Breast epithelium (tissue), 4 donors: ENCODE data around the gene DNMT3L. TPM values are rescaled to one million over a fixed set of nuclear protein-coding genes. Genes with fewer than 3 reads are reported as not detected.

ENCODE experiments used
- DNase-seq, 2 donors: peaks; one replicate each; pipeline ENCODE4 v3.0.0-alpha.2; 2019; ENCODE audit warnings: low spot score in 2 of 2
- H3K27ac ChIP-seq, 2 donors: fragments of 200-600 bp; sonication (generic) in 1 of 2; one replicate each; pipeline ENCODE4 v1.5.1; 2016 to 2019; ENCODE audit warnings: mild to moderate bottlenecking in 1 of 2
- H3K27me3 ChIP-seq, 2 donors: fragments of 200-600 bp; sonication (generic) in 1 of 2; one replicate each; pipeline versions ENCODE4 v1.5.1 to v1.6.0; 2017 to 2019; ENCODE audit warnings: control low read depth in 1 of 2, mild to moderate bottlenecking in 1 of 2
- H3K36me3 ChIP-seq: fragments of 200-600 bp; one replicate; pipeline ENCODE4 v1.5.1; 2019
- H3K4me1 ChIP-seq, 2 donors: fragments of 200-600 bp; sonication (generic); one replicate each; pipeline ENCODE4 v1.5.1; 2016 to 2019; ENCODE audit warnings: control low read depth in 1 of 2
- H3K4me3 ChIP-seq, 3 donors: fragments of 200-600 bp; sonication (generic); 1 replicate in 2 of 3; 2 replicates in 1 of 3; pipeline ENCODE4 v1.5.1; 2016 to 2019; ENCODE audit warnings: mild to moderate bottlenecking in 3 of 3, moderate library complexity in 2 of 3
- H3K9me3 ChIP-seq, 2 donors: fragments of 200-600 bp; sonication (generic) in 1 of 2; one replicate each; pipeline ENCODE4 v1.5.1; 2016 to 2019; ENCODE audit warnings: control low read depth in 1 of 2
- POLR2A ChIP-seq: fragments of 450-650 bp; IDR thresholded peaks from one replicate; pipeline ENCODE4 v1.6.1; 2016; ENCODE audit warnings: antibody characterized with exemption, mild to moderate bottlenecking, moderate library complexity
- POLR2AphosphoS5 ChIP-seq, 3 donors: sonication (generic); formaldehyde crosslinking; IDR thresholded peaks; one replicate each; pipeline ENCODE4 v1.6.1; 2017; ENCODE audit warnings: antibody characterized with exemption in 3 of 3
- intact Hi-C: fragments of 100-400 bp; cut with DNase I; formaldehyde crosslinking; loops from one replicate; pipeline ENCODE4 v1.15.1; 2023; ENCODE audit warnings: low total_unique reads
- total RNA-seq, 3 donors: library from RNA; depleted of rRNA; stranded (reverse); fragments of >200 nt; gene quantifications; one replicate each; pipeline ENCODE4 v1.1.0, GENCODE V29; 2016
- TF ChIP-seq, protein P1 (sequence below), 3 donors: fragments of 450-650 bp; IDR thresholded peaks; one replicate each; pipeline ENCODE4 v1.5.1; 2016 to 2017; ENCODE audit warnings: antibody characterized with exemption in 3 of 3, mild to moderate bottlenecking in 3 of 3, moderate library complexity in 3 of 3

DNMT3L gene
- total RNA-seq, 3 donors from 2014 or later, result not detected

DNA sequence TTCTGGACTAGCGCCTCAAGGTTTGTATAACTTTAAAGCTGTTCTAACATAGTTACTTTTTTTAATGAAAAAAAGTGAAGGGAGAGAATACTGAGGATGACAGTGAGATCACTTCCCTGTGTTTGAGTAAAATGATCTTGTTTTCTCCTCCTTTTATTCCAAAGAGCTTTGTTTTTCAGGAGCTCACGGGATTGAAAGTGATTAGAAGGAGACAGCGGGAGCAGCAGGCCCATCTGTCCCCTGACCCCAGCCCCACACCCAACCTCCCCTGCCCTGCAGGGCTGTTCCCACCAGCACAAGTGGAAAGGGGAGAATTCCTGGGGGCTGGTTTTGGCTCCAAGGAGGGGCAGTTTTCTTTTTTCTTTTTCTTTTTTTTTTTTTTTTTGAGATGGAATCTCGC is 2.1 kb upstream of the DNMT3L start:
- H3K4me1 ChIP-seq, result no peaks in the 10 kb centered on the region
- intact Hi-C loops, result no loop called here
- no peak overlapping the region for H3K4me3 ChIP-seq
- H3K27me3 ChIP-seq, result no peaks in the 10 kb centered on the region
- TF ChIP-seq, protein P1, sequence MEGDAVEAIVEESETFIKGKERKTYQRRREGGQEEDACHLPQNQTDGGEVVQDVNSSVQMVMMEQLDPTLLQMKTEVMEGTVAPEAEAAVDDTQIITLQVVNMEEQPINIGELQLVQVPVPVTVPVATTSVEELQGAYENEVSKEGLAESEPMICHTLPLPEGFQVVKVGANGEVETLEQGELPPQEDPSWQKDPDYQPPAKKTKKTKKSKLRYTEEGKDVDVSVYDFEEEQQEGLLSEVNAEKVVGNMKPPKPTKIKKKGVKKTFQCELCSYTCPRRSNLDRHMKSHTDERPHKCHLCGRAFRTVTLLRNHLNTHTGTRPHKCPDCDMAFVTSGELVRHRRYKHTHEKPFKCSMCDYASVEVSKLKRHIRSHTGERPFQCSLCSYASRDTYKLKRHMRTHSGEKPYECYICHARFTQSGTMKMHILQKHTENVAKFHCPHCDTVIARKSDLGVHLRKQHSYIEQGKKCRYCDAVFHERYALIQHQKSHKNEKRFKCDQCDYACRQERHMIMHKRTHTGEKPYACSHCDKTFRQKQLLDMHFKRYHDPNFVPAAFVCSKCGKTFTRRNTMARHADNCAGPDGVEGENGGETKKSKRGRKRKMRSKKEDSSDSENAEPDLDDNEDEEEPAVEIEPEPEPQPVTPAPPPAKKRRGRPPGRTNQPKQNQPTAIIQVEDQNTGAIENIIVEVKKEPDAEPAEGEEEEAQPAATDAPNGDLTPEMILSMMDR (IDR thresholded peaks at IDR 0.05), result no peak
- TF ChIP-seq POLR2AphosphoS5 (IDR thresholded peaks at IDR 0.05), result no peak
- TF ChIP-seq POLR2A, result no peak
- no peak for DNase-seq
- no peaks in the 10 kb centered on the region for H3K36me3 ChIP-seq
- H3K27ac ChIP-seq, result no peak overlapping the region
- no peaks in the 10 kb centered on the region for H3K9me3 ChIP-seq

DNA sequence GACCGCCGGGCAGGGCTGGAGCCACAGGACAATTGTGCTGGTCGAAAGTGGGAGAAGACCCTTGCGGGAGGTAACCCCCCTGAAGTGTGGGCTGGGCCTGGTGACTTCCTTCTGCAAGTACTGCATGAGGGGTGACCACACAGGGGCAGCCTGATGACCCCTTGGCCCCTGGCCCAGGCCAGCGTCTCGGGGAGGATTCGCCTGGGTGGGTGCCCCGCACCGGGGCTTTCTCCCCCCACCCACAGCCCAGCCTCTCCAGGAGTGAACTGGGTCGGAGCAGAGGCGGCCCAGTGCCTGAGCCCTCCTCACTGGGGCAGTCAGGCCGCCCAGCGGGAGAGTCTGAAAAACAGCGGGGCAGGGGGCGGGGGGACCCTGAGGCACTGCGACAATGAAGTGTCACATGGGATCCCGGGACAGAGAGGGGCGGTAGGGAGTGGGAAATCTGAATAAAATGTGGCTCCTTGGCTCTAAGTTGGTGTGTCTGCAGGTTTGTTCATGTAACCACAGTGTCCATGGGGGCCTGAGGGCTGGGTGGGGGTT is 1.6 kb upstream of the DNMT3L start:
- H3K27me3 ChIP-seq, result no peaks in the 10 kb centered on the region
- no peak overlapping the region for H3K4me3 ChIP-seq
- H3K9me3 ChIP-seq, result no peaks in the 10 kb centered on the region
- no peak for DNase-seq
- TF ChIP-seq POLR2AphosphoS5 (IDR thresholded peaks at IDR 0.05) (no peak), POLR2A (no peak)
- TF ChIP-seq, protein P1 (IDR thresholded peaks at IDR 0.05), result no peak
- intact Hi-C loops, result no loop called here
- H3K27ac ChIP-seq, result no peak overlapping the region
- no peaks in the 10 kb centered on the region for H3K36me3 ChIP-seq
- H3K4me1 ChIP-seq, result no peaks in the 10 kb centered on the region

DNA sequence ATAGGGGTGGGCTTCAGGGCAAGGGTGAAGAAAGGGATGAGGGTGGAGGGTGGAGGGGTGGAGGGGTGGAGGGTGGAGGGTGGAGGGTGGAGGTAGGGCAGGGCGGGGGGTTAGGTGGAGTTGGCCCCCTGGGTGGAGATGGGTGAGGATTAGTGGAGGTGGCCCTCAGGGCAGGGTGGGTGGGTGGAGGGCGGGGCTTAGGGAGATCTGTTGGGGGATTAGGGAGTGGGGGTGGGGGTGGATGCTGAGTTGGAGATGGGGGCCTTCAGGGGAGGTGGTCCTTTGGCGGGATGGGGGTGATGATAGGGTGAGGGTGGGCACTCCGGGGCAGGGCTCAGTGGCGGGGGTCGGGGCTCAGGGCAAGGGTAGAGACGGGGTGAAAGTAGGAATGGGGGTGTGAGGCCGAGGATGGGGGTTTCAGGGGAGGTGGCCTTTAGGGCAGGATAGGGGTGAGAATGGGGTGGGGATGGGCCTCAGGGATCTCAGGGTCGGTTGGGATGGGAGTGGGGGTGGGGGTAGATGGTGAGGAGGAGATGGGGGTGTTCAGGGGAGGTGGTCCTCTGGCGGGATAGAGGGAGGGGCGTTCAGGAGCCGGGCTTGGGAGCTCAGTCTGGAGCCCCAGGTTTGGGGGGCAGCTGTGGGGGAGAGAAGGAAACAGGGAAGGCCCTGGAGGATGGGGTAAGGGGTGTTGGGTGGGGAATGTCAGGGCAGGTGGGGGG is 800 bp upstream of the DNMT3L start:
- DNase-seq, result no peak
- H3K9me3 ChIP-seq, result no peaks in the 10 kb centered on the region
- no peaks in the 10 kb centered on the region for H3K4me1 ChIP-seq
- H3K4me3 ChIP-seq, result no peak overlapping the region
- intact Hi-C loops, result no loop called here
- H3K36me3 ChIP-seq, result no peaks in the 10 kb centered on the region
- TF ChIP-seq POLR2A (no peak), POLR2AphosphoS5 (IDR thresholded peaks at IDR 0.05) (no peak)
- TF ChIP-seq, protein P1 (IDR thresholded peaks at IDR 0.05), result no peak
- H3K27me3 ChIP-seq, result no peaks in the 10 kb centered on the region
- no peak overlapping the region for H3K27ac ChIP-seq

DNA sequence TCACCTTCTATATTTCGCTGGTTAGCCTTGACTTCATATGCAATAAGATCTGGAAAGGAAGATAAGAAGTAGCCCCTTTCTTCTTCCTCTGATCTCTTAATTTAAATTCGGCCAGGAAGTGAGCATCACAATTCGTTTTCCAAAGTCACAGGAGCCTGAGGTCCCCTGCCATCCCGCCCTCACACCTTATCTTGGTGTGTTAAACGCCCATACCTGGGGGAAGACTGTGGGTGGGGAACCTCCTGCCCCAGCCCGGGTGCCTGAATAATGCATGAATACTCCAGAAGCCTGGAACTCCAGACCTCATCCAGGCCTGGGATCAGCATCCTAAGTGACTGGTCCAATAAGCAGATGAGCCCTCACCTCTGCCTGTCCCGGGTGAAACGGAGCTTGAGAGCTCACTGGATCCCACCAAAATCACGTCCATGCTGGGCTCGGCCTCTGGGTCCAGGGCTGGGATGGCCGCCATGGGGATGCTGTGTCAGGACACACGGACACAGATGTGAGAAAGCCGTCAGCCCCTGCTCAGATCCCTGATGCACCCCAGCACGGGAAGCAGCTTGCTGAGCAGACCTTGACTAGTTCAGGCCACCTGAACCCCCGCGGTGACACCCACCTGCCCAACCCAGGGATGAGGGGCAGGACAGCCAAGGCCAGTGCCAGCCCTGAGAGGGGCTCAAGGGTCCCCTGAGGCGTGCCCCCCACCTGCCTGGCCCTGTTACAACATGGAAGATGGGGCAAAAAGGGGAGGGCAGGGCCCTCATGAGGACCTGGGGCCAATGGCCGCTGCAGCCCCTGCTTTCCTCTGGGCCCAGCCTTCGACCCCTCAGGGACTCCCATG is 686 bp downstream of the DNMT3L start:
- H3K4me3 ChIP-seq, result no peak overlapping the region
- DNase-seq, result no peak
- intact Hi-C loops, result no loop called here

More for the DNA sequence above, 686 bp downstream of the DNMT3L start:
- Histone ChIP-seq H3K27ac (no peak overlapping the region), H3K27me3 (no peaks in the 10 kb centered on the region), H3K4me1 (no peaks in the 10 kb centered on the region), H3K9me3 (no peaks in the 10 kb centered on the region), H3K36me3 (no peaks in the 10 kb centered on the region)
- TF ChIP-seq POLR2AphosphoS5 (IDR thresholded peaks at IDR 0.05) (no peak), POLR2A (no peak)
- TF ChIP-seq, protein P1 (IDR thresholded peaks at IDR 0.05), result no peak
